Measurements from ENCODE around the gene EZH1. TPM values are rescaled to one million over a fixed set of nuclear protein-coding genes. Genes with fewer than 3 reads are reported as not detected.

Gene EZH1
- total and polyA plus RNA-seq, 10 of the 15 experiments (the other 5 are each of a cell fraction or from before 2014, with no cell fraction given) = 6.1 to 43.3 (median 16.8) TPM

GRCh38 chr17:42680331-42680808, 64.5 kb downstream of the EZH1 start:
- H3K27ac ChIP-seq (ENCODE audit: control insufficient read depth, insufficient read depth) = peak overlapping the region; percentile 93
- ATAC-seq (no peak), FAIRE-seq (no peak), DNase-seq (ENCODE audit: low read depth, low spot score) (no peak)
- H2AFZ ChIP-seq (ENCODE audit: control insufficient read depth, low read depth, low read length) = peak overlapping the region; percentile 83
- in situ Hi-C loops (cut with MboI) = no loop called here
- H3K4me3 ChIP-seq = peak overlapping the region; percentile 82
- H3K79me2 ChIP-seq (ENCODE audit: control insufficient read depth, insufficient read depth, low read length) = peaks cover 69% of the 10 kb centered on the region
- H3K4me1 ChIP-seq (ENCODE audit: control insufficient read depth, insufficient read depth, low read length) = peaks cover 19% of the 10 kb centered on the region
- 86% methylated on average over 20 of the region's 20 CpGs for WGBS (ENCODE audit: insufficient coverage, insufficient replicate concordance, low lambda C conversion rate, missing lambda C conversion rate)
- ChIA-PET RAD21 (ENCODE audit: unreplicated experiment) (interaction anchor here (0.6 to 6.5 kb wide), 19 partner anchors 10 to 150 kb away, joined by 3 to 152 read pairs (median 4); partner anchors contain the start of genes PSMC3IP, RETREG3, TUBG1 and VPS25), CTCF (interaction anchor here (0.6 to 10.1 kb wide), 27 partner anchors 9 to 144 kb away, joined by 3 to 239 read pairs (median 5); partner anchors contain the start of genes MLX, NAGLU, PSMC3IP and RETREG3), SMC1A (ENCODE audit: uncharacterized antibody, unreplicated experiment) (interaction anchor here (0.7 to 8.3 kb wide), 14 partner anchors 11 to 339 kb away, joined by 3 to 124 read pairs (median 4); partner anchors contain the start of genes PSMC3IP, RETREG3 and TUBG1), POLR2A (interaction anchor here (0.7 to 6.5 kb wide), 9 partner anchors 24 to 102 kb away, joined by 3 to 120 read pairs (median 4); partner anchors contain the start of genes PSMC3IP, RETREG3 and TUBG1)
- H4K20me1 ChIP-seq (ENCODE audit: control insufficient read depth, insufficient read depth) = no peaks in the 10 kb centered on the region
- no peaks in the 10 kb centered on the region; the same call in 2 of the 3 replicates for H3K9me3 ChIP-seq (replicated peaks; ENCODE audit: control insufficient read depth, insufficient read depth, low read length)
- peak overlapping the region; percentile 51 for H3K9ac ChIP-seq (ENCODE audit: control insufficient read depth, insufficient read depth, low read length)
- peak overlapping the region; percentile 100 for H3K4me2 ChIP-seq (ENCODE audit: control insufficient read depth, insufficient read depth)
- intact Hi-C loops (cut with micrococcal nuclease; ENCODE audit: unreplicated experiment) = loop anchor here (5.0 kb wide), 1 partner anchor 82 kb away; the partner anchor contains the start of gene RAMP2
- H3K36me3 ChIP-seq (ENCODE audit: control insufficient read depth in 2 of 2, insufficient read depth in 2 of 2, low read length in 1 of 2) = peaks cover 0 to 1% of the 10 kb centered on the region in 2 experiments; a peak in 2 of 4 replicates
- no TSS peak for BruUV-seq (replicated peaks)
- TF ChIP-seq TCF7 (IDR thresholded peaks at IDR 0.05; ENCODE audit: borderline replicate concordance) = no peak
- TF ChIP-seq CHD2 (IDR thresholded peaks at IDR 0.05; ENCODE audit: borderline replicate concordance, low read depth, low read length) = no peak
- no peak for TF ChIP-seq ZZZ3 (IDR thresholded peaks at IDR 0.05; ENCODE audit: control insufficient read depth, insufficient read length, low read depth)
- TF ChIP-seq EED (IDR thresholded peaks at IDR 0.05; ENCODE audit: low read depth) = peak; percentile 46; the same call in 1 of the 2 replicates
- TF ChIP-seq KAT2A (conservative IDR thresholded peaks at IDR 0.05; ENCODE audit: control insufficient read depth, low read depth, low read length) = no peak
- TF ChIP-seq ZBTB4 (CRISPR knock-in tag; IDR thresholded peaks at IDR 0.05) = no peak
- peak in 1 of 2 experiments; percentile 45; a peak in 1 of 3 replicates for TF ChIP-seq EGR1 (IDR thresholded peaks at IDR 0.05; ENCODE audit: borderline replicate concordance in 1 of 2, low read depth in 2 of 2, low read length in 2 of 2)
- TF ChIP-seq HCFC1 (IDR thresholded peaks at IDR 0.05; ENCODE audit: low read length) = no peak
- TF ChIP-seq YY1 (IDR thresholded peaks at IDR 0.05; ENCODE audit: low read depth, low read length) = peak; percentile 26; the same call in 1 of the 2 replicates
- TF ChIP-seq ZBTB40 (IDR thresholded peaks at IDR 0.05; ENCODE audit: borderline replicate concordance) = 0 out of 2 replicates have a peak, but pooled peaks have one; percentile 27
- TF ChIP-seq MLLT1 (IDR thresholded peaks at IDR 0.05) = peak; percentile 80
- 0 out of 2 replicates have a peak, but pooled peaks have one; percentile 8 for TF ChIP-seq NR2F1 (conservative IDR thresholded peaks at IDR 0.05)
- no peak for TF ChIP-seq NBN (IDR thresholded peaks at IDR 0.05)
- no peaks in the 10 kb centered on the region for H3K27me3 ChIP-seq (replicated peaks in 1 of 2; ENCODE audit: control insufficient read depth in 2 of 2, insufficient read depth in 2 of 2, low read length in 1 of 2)

Data from GM12878 (cell line).